Immature natural killer cell (primary cell): Measurements from ENCODE around the gene CNGB1. TPM values are rescaled to one million over a fixed set of nuclear protein-coding genes. Genes with fewer than 3 reads are reported as not detected.
"Not testable (repeated sequence)": the region's sequence is repeated elsewhere in the genome, so short reads cannot be mapped to it uniquely, and the experiment has no call there.

Experiments used
- DNase-seq, 3 donors: peaks; one replicate each; pipeline ENCODE4 v3.0.0; 2022; ENCODE audit warnings: mixed read lengths in 1 of 3
- H3K27ac Mint-ChIP-seq, 6 donors: one replicate each; pipeline ENCODE4 v1.8.0; 2020; ENCODE audit warnings: mixed read lengths in 6 of 6, mild to moderate bottlenecking in 5 of 6, inconsistent platforms in 4 of 6, moderate library complexity in 3 of 6
- H3K27me3 Mint-ChIP-seq, 3 donors: one replicate each; pipeline ENCODE4 v1.8.0; 2020 to 2021; ENCODE audit warnings: low read depth in 3 of 3, mild to moderate bottlenecking in 3 of 3, mixed read lengths in 3 of 3, moderate library complexity in 3 of 3, inconsistent platforms in 1 of 3
- H3K36me3 Mint-ChIP-seq, 3 donors: one replicate each; pipeline ENCODE4 v1.8.0; 2020; ENCODE audit warnings: mixed read lengths in 3 of 3, inconsistent platforms in 2 of 3, mild to moderate bottlenecking in 2 of 3
- H3K4me1 Mint-ChIP-seq, 2 donors: one replicate each; pipeline ENCODE4 v1.8.0; 2020; ENCODE audit warnings: inconsistent platforms in 2 of 2, mild to moderate bottlenecking in 2 of 2, mixed read lengths in 2 of 2, moderate library complexity in 1 of 2
- H3K4me3 Mint-ChIP-seq, 5 donors: one replicate each; pipeline ENCODE4 v1.8.0; 2020; ENCODE audit warnings: mild to moderate bottlenecking in 5 of 5, mixed read lengths in 5 of 5, inconsistent platforms in 3 of 5, moderate library complexity in 3 of 5
- H3K9me3 Mint-ChIP-seq, 6 donors: one replicate each; pipeline ENCODE4 v1.8.0; 2020; ENCODE audit warnings: mild to moderate bottlenecking in 6 of 6, mixed read lengths in 6 of 6, inconsistent platforms in 4 of 6, moderate library complexity in 3 of 6
- polyA plus RNA-seq, 3 donors: library from polyadenylated mRNA; unstranded; fragments of 300-500 nt; fragmentation: Illumina TruSeq; gene quantifications; one replicate each; pipeline ENCODE4 v1.2.3, GENCODE V29; 2021

The CNGB1 gene
- polyA plus RNA-seq, 3 donors from 2014 or later = not detected

DNA sequence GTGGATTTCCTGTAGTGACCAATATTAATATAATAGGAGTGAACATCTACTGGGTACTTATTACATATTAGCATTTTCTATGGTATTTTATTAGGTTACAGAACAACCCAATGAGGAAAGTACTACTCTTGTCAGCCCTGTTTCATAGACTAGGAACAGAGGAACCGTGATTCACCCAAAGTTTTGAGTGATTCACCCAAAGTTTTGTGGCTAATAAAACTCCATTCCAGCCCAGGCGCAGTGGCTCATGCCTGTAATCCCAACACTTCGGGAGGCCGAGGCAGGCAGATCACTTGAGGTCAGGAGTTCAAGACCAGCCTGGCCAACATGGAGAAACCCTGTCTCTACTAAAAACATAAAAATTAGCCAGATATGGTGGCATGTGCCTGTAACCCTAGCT lies 135.5 kb downstream of the CNGB1 start:
- DNase-seq, H3K27ac Mint-ChIP-seq, H3K36me3 Mint-ChIP-seq, H3K4me1 Mint-ChIP-seq, H3K9me3 Mint-ChIP-seq, H3K4me3 Mint-ChIP-seq, H3K27me3 Mint-ChIP-seq: not testable (repeated sequence)

DNA sequence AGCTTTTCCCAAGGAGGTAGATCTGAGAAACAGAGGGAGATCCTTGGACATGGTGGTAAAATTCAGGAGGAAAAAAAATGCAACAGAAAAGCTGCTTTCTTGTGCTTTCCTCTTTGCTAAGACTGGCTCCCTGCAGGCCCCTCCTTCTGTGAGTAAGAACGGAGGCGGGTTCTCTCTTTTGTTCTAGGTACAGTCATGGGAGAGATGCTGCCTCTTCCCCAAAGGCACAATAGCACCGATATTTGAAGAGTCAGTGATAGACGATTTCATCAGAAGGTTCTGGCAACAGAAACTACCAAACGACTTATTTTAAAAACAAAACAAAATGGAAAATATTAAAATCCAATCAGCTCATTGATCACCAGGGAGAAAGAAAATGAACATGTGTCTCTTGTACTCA lies 136.0 kb downstream of the CNGB1 start:
- H3K9me3 Mint-ChIP-seq = no peaks in the 10 kb centered on the region
- DNase-seq = no peak
- H3K27me3 Mint-ChIP-seq = peaks cover 1 to 3% (median 2%) of the 10 kb centered on the region in 3 donors
- H3K36me3 Mint-ChIP-seq = no peaks in the 10 kb centered on the region
- H3K4me1 Mint-ChIP-seq = no peaks in the 10 kb centered on the region
- H3K4me3 Mint-ChIP-seq = no peak overlapping the region
- no peak overlapping the region for H3K27ac Mint-ChIP-seq

Other genes starting within 250 kb of the CNGB1 start
- gene KATNB1, start 235.4 kb downstream of the CNGB1 start, polyA plus RNA-seq = 10 to 100 TPM; 21.6 to 43.9 (median 43.1) TPM
- 10 to 100 TPM in 2 of 3 donors, 1 to 10 TPM in 1; 5.1 to 13.6 (median 12.2) TPM for gene KIFC3, start 168.6 kb downstream of the CNGB1 start, polyA plus RNA-seq
- gene ZNF319, start 29.5 kb upstream of the CNGB1 start, polyA plus RNA-seq = 10 to 100 TPM in 2 of 3 donors, 1 to 10 TPM in 1; 6.8 to 31.2 (median 10.3) TPM
- gene USB1, start 30.3 kb upstream of the CNGB1 start, polyA plus RNA-seq = 100 to 1,000 TPM in 1 of 3 donors, 10 to 100 TPM in 2; 43.3 to 104 (median 88.7) TPM
- gene MMP15, start 54.6 kb upstream of the CNGB1 start, polyA plus RNA-seq = under 1 TPM in 1 of 3 donors, not detected in 2; 0.04 TPM
- 10 to 100 TPM; 36.6 to 43.2 (median 39.4) TPM for gene CFAP20, start 158.3 kb upstream of the CNGB1 start, polyA plus RNA-seq
- 10 to 100 TPM in 2 of 3 donors, 1 to 10 TPM in 1; 3.8 to 13.4 (median 11.2) TPM for gene CSNK2A2, start 227.0 kb upstream of the CNGB1 start, polyA plus RNA-seq